HG03342 (cell line): ENCODE data around the gene SEPTIN7.

Experiments
- ATAC-seq: cut with Tn5 transposase; IDR thresholded peaks from one replicate; pipeline ENCODE4 v1.9.1; 2021; ENCODE audit warnings: mild to moderate bottlenecking, moderate library complexity; ENCODE audit not compliant: unreplicated experiment

The SEPTIN7 gene

DNA sequence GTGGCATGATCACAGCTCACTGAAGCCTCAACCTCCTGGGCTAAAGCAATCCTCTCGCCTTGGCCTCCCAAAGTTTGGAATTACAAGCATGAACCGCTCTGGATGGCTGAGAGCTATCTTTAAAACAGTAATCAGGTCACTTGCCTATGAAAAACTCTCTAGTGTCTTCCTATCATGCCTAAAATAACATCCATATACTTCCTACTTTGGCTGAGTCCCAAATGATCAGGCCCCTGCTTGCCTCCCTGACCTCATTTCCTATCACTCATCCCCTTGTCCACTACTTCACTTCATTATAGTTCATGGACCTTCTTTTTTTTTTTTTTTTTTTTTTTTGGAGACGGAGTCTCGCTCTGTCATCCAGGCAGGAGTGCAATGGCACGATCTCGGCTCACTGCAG, 28.0 kb downstream of the SEPTIN7 start:
- no peak for ATAC-seq

GRCh38 chr7:35831208-35831607, 30.4 kb downstream of the SEPTIN7 start:
- ATAC-seq = no peak

DNA sequence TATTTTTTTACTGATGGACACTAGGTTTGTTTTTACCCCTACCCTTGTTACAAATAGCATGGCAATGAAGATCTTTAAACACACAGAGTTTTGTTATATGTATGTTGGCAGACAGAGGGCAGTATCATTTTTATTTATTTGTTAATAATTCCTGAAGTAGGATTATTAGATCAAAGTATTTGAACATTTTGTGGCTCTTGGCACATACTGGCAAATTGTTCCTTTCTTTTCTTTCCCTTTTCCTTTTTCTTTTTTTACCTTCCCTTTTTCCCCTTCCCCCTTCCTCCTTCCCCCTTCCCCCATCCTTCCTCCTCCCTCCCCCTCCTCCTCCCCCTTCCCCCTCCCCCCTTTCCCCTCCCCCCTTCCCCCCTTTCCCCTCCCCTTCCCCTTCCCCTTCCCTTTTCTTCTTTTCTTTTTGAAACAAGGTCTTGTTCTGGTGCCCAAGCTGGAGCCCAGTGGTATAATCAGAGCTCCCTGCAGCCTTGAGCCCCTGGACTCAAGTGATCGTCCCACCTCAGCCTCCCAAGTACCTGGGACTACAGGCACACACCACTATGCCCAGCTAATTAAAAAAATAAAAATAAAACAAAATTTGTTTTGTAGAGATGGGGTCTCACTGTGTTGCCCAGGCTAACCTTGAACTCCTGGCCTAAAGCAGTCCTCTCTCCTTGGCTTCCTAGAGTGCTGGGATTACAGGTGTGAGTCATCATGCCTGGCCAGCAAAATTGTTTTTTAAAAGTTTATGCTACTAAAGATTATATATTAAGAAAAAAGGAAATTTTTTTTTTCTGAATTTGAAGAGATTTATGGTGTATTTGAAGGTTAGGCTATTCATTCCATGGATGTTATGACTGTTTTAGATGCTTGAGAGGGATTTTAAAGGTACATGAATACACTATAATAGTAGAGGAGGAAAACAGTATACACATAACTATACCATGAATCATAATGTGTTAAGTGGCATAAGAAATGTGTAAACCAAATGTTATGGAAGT, 39.3 kb downstream of the SEPTIN7 start:
- no peak for ATAC-seq

GRCh38 chr7:35846816-35847412, 46.1 kb downstream of the SEPTIN7 start:
- no peak for ATAC-seq

- no peak for ATAC-seq
These were observed 47.9 kb downstream of the SEPTIN7 start for GRCh38 chr7:35848725-35849124.

GRCh38 chr7:35849158-35849831, 48.4 kb downstream of the SEPTIN7 start:
- no peak for ATAC-seq

DNA sequence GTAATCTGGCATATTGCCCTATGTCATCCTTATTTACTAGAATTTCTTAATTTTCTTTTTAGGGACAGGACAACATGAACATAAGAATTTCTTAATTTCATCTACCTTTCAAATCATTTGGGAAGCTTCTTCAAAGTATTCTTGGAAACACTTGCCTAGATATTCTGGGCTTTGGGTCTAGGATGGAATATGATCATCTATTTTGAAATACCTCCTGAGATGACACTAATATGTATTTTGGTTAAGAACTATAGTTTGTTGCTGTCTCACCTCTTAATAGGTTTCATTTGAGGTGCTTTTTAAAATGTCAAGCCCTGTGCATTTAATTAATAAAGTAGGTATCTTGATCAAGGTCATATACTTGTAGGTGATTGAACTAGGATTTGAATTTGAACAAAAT, 49.1 kb downstream of the SEPTIN7 start:
- no peak for ATAC-seq
